ENCODE data around the gene INSM1.

INSM1 gene

GRCh38 chr20:20393207-20394120, 25.6 kb downstream of the INSM1 start:
- no peak for DNase-seq (ENCODE audit: low read depth)

GRCh38 chr20:20395087-20395486, 27.2 kb downstream of the INSM1 start:
- no peak for DNase-seq (ENCODE audit: low read depth)

GRCh38 chr20:20395903-20396568, 28.1 kb downstream of the INSM1 start:
- DNase-seq (ENCODE audit: low read depth): no peak

DNA sequence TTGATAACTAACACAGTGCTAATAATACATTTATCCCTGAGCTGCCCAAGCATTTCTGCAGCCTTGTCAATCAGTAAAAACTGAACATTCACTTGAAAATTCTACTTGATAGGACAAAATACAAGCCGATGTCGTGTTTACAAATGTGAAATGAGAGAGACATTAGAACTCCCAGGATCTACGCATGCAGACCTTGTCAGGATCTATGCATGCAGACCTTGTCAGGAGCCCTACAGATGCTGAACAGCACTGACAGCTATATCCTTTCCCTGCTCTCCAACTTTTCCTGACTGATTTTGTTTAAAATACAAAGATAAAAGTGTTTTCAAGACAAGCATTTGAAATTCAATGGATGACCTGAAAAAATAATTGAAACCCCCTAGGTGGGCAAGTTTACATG, 28.9 kb downstream of the INSM1 start:
- DNase-seq (ENCODE audit: low read depth): no peak

GRCh38 chr20:20398123-20398522, 30.2 kb downstream of the INSM1 start:
- no peak for DNase-seq (ENCODE audit: low read depth)

GRCh38 chr20:20399531-20400500, 31.9 kb downstream of the INSM1 start:
- DNase-seq (ENCODE audit: low read depth): no peak

- DNase-seq (ENCODE audit: low read depth): no peak
Measured at GRCh38 chr20:20401991-20402390, 34.1 kb downstream of the INSM1 start.

GRCh38 chr20:20404633-20405032, 36.7 kb downstream of the INSM1 start:
- no peak for DNase-seq (ENCODE audit: low read depth)

DNA sequence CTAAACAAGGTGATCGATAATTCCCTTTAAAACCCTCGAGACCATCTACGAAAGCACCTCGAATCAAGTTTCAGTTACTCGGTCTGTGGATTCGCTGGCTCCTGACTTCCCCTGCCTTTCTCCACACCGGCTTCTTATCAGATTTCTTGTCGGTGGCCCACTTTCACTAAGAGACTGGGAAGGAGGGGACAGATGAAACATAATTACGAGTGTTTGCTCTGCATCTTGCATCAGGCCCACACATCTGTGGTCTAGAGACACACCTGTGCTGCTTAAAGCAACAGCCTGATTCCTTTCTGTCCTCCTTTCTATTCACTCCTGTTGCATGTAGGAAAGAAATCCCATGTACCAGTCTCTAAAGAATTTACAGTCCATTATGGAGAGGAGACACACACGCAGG, 37.7 kb downstream of the INSM1 start:
- DNase-seq (ENCODE audit: low read depth): no peak

- DNase-seq (ENCODE audit: low read depth): no peak
Measured at GRCh38 chr20:20406306-20406705, 38.4 kb downstream of the INSM1 start.

DNA sequence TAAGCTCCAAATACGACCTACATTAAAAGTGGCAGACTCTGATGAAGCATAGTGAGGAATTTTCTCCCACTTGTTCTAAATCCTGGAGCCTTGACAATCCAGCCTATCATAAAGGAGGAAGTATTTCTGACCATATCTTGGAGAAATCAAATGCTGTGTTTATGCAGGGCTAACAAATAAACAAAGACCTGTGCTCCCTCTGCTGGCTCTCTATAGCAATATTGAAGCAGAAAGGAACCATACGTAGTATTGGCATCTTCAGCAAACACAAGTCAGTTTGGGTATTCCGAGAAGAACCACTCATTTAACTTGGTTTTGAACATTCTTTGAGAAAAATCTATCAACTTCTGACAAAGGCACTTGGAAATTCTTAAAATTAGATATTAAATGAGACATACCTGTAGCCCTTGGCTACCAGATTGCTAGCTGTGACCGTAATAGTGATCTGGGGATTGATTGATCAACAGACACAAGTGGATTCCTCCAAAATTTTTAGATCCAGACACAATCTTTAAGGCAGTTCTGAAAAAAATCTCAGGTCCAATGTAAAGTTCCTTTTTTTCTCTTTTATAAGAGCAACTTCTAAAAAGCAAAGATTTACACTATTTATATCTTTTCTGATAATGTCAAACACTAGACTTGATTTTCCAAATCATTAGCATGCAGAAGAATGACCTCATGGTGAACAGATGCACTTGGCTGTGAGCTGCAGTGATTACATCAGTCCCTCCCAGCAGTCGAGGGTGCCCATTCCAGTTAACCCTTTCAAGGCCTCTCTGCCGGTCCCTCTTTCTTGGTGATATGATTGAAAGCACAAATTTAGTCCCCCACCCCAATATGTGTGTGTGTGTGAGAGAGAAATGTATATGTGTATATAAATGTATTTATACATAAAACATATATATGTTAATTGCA, 40.2 kb downstream of the INSM1 start:
- DNase-seq (ENCODE audit: low read depth): no peak

- no peak for DNase-seq (ENCODE audit: low read depth)
Measured at GRCh38 chr20:20409331-20409730, 41.4 kb downstream of the INSM1 start.

- no peak for DNase-seq (ENCODE audit: low read depth)
Measured at GRCh38 chr20:20410678-20411077, 42.8 kb downstream of the INSM1 start.

GRCh38 chr20:20411402-20411801, 43.5 kb downstream of the INSM1 start:
- DNase-seq (ENCODE audit: low read depth): no peak

GRCh38 chr20:20411836-20412235, 43.9 kb downstream of the INSM1 start:
- no peak for DNase-seq (ENCODE audit: low read depth)

GRCh38 chr20:20412750-20413149, 44.8 kb downstream of the INSM1 start:
- DNase-seq (ENCODE audit: low read depth): no peak

GRCh38 chr20:20413810-20414281, 45.9 kb downstream of the INSM1 start:
- no peak for DNase-seq (ENCODE audit: low read depth)

GRCh38 chr20:20414640-20415220, 46.8 kb downstream of the INSM1 start:
- DNase-seq (ENCODE audit: low read depth): no peak

GRCh38 chr20:20415321-20415720, 47.4 kb downstream of the INSM1 start:
- DNase-seq (ENCODE audit: low read depth): no peak

DNA sequence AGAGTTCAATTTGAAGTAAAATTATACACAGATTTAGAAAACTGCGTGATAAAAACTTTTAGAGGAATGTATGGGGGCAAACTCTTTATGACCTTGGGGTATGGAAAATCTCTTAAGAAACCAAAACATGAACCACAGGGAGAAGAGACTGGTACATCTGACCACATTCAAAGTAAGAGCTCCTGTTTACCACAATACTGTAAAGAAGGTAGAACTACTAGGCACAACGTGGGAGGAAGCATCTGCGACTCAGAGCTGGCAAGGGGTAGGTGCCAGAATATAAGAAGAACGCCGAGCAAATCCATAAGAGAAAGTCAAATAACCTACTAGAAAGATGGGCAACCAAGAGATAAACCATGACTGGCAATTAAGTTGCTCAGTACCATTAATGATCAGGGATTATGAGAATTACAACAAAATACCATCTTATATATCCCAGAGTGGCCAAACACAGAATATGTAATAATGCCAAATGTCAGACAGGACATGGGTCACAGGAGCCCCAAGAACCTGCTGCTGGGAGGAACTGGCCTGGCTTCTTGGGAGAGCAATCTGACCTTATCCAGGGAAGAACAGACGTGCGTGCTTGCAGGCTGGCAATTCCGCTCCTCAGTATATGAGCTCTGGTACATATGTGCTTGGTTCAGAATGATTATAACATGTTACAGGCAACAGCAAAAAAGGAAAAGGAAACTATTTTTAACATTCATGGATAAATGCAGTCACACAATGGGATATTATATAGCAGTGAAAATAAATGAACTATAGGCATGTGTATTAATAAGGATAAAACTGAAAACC, 50.2 kb downstream of the INSM1 start:
- DNase-seq (ENCODE audit: low read depth): no peak
